Heart right ventricle (tissue), 16 donors: ENCODE results near the gene LYST. TPM values are rescaled to one million over a fixed set of nuclear protein-coding genes. Genes with fewer than 3 reads are reported as not detected.
A peak's percentile ranks its signal among the peaks of the same experiment; 100 is the strongest.

Experiments
- ATAC-seq, 8 donors: fragments of 200-7000 bp; cut with Tn5 transposase; one replicate each; pipeline ENCODE4 v1.9.1; 2020; ENCODE audit warnings: mild to moderate bottlenecking in 8 of 8, moderate library complexity in 8 of 8, moderate number of reproducible peaks in 1 of 8
- DNase-seq, 2 donors: peaks; one replicate each; pipeline ENCODE4 v3.0.0-alpha.2; 2020
- H3K27ac ChIP-seq, 10 donors: fragments of 200-600 bp; sonication (generic) in 2 of 10; one replicate each; pipeline versions ENCODE4 v1.5.0 to v1.8.0; 2020 to 2022; ENCODE audit warnings: mild to moderate bottlenecking in 3 of 10
- H3K27me3 ChIP-seq, 7 donors: fragments of 200-600 bp; one replicate each; pipeline ENCODE4 v1.8.0; 2021 to 2022; ENCODE audit warnings: mild to moderate bottlenecking in 2 of 7
- H3K36me3 ChIP-seq, 9 donors: fragments of 200-600 bp; sonication (generic) in 1 of 9; one replicate each; pipeline versions ENCODE4 v1.5.0 to v1.8.0; 2020 to 2022; ENCODE audit warnings: mild to moderate bottlenecking in 2 of 9
- H3K4me1 ChIP-seq, 9 donors: fragments of 200-600 bp; sonication (generic) in 1 of 9; one replicate each; pipeline versions ENCODE4 v1.5.0 to v1.8.0; 2020 to 2022; ENCODE audit warnings: mild to moderate bottlenecking in 4 of 9
- H3K4me3 ChIP-seq, 10 donors: fragments of 200-600 bp; sonication (generic) in 2 of 10; one replicate each; pipeline versions ENCODE4 v1.5.0 to v1.8.0; 2020 to 2022; ENCODE audit warnings: mild to moderate bottlenecking in 7 of 10, moderate library complexity in 2 of 10
- H3K9me3 ChIP-seq, 11 donors: fragments of 200-600 bp in 10 of 11; sonication (generic) in 2 of 11; one replicate each; pipeline versions ENCODE4 v1.5.0 to v1.8.0; 2013 to 2022; ENCODE audit warnings: mild to moderate bottlenecking in 2 of 11, control low read depth in 1 of 11, moderate library complexity in 1 of 11
- CTCF ChIP-seq, 9 donors: fragments of 200-600 bp; sonication (generic) in 2 of 9; IDR thresholded peaks; one replicate each; pipeline versions ENCODE4 v1.5.0 to v1.8.0; 2021 to 2022; ENCODE audit warnings: antibody characterized with exemption in 9 of 9, mild to moderate bottlenecking in 5 of 9, moderate library complexity in 1 of 9
- WGBS, 2 donors: extraction: QIAGEN DNeasy Blood & Tissue Kit; methylation state at CpG; one replicate each; pipeline ENCODE4 v1.1.7; 2013; ENCODE audit warnings: inconsistent platforms in 1 of 2; 5-methylcytosine and 5-hydroxymethylcytosine counted together
- intact Hi-C, 10 donors: fragments of 100-400 bp; cut with DNase I; formaldehyde crosslinking; loops; one replicate each; pipeline versions ENCODE4 v1.11.1 to v1.14.2; 2022
- polyA plus RNA-seq, 2 donors: library from polyadenylated mRNA; stranded (reverse); fragments of 200-250 nt; gene quantifications; one replicate each; pipeline ENCODE4 v1.2.3, GENCODE V29; 2013
- total RNA-seq, 10 donors: library from RNA; stranded (reverse); fragmentation: NEBNext Ultra II Directional in 3 of 10; extraction: Animal tissue kit (Norgen Biotek cat#: 25700) in 3 of 10; gene quantifications; one replicate each; pipeline versions ENCODE4 v1.2.1 to v1.2.4, GENCODE V29; 2021 to 2023
- donor health status: Arrhythmogenic right ventricular cardiomyopathy.
- donor health status: ischemic (EF 13 %, LVEDD 7.1; RV severe dilation, severe dysfunction).
- donor health status: healthy with polysubstance abuse.
- donor health status: DM: no; HTN: yes; CAD: no.
- donor health status: DM: no; HTN: no; CAD: no.
- donor health status: ischemic (EF 25% LVEDD 6.9; RV normal size, moderate dysfunction).
- donor health status: ischemic (EF 25% LVEDD 5.7; RV mildly dilated, moderate dysfunction).
- donor health status: healthy.
- donor health status: DM: yes; HTN: yes; CAD: no.
- donor health status: Ischemic cardiomyopathy.
- donor health status: ischemic (EF 35%, LVEDD 5.7; RV mildly dilated, moderate dysfunction).
- donor health status: nonischemic (EF 11% LVEDD 7.7; RV severe dilation, severe dysfunction).
- donor health status: DM: yes; HTN: yes; CAD: no.
- donor health status: PGD.
- donor health status: ischemic (EF 29% LVEDD 5.4; RV normal size, mild dysfunction).
- donor health status: nonischemic (EF 23%, LVEDD 6.1; RV moderate dilation, normal function).

Gene LYST
- total and polyA plus RNA-seq, 12 donors = 3.3 to 13.6 (median 10.5) TPM

GRCh38 chr1:235873571-235873970 lies 6.9 kb upstream of the LYST start:
- peaks cover 0 to 44% (median 1%) of the 10 kb centered on the region in 9 donors for H3K4me1 ChIP-seq
- ATAC-seq (no peak), DNase-seq (no peak)
- H3K4me3 ChIP-seq = no peak overlapping the region
- intact Hi-C loops = loop anchor here in 1 of 10 donors (10.0 kb wide), 1 partner anchor 91 kb away; no protein-coding TSS in a partner anchor
- no peaks in the 10 kb centered on the region for H3K9me3 ChIP-seq
- H3K27ac ChIP-seq = peak overlapping the region in 1 of 10 donors; percentile 52
- TF ChIP-seq CTCF (IDR thresholded peaks at IDR 0.05) = no peak
- H3K27me3 ChIP-seq = no peaks in the 10 kb centered on the region
- 73 to 78% methylated on average over 2 of the region's 2 CpGs for WGBS, 2 donors
- no peaks in the 10 kb centered on the region for H3K36me3 ChIP-seq

GRCh38 chr1:235873045-235873444 lies 6.3 kb upstream of the LYST start:
- DNase-seq (no peak), ATAC-seq (no peak)
- H3K27ac ChIP-seq = peak overlapping the region in 2 of 10 donors; percentile 17 to 52
- peaks cover 0 to 44% (median under 1%) of the 10 kb centered on the region in 9 donors for H3K4me1 ChIP-seq
- TF ChIP-seq CTCF (IDR thresholded peaks at IDR 0.05) = no peak
- intact Hi-C loops = loop anchor here in 1 of 10 donors (10.0 kb wide), 1 partner anchor 92 kb away; no protein-coding TSS in a partner anchor
- WGBS, 2 donors = 55 to 56% methylated on average over 1 of the region's 1 CpG
- no peak overlapping the region for H3K4me3 ChIP-seq
- no peaks in the 10 kb centered on the region for H3K36me3 ChIP-seq
- H3K27me3 ChIP-seq = no peaks in the 10 kb centered on the region
- no peaks in the 10 kb centered on the region for H3K9me3 ChIP-seq

GRCh38 chr1:235872270-235872669 lies 5.6 kb upstream of the LYST start:
- no peaks in the 10 kb centered on the region for H3K9me3 ChIP-seq
- peak overlapping the region in 1 of 10 donors; percentile 52 for H3K27ac ChIP-seq
- 88 to 92% methylated on average over 6 of the region's 6 CpGs for WGBS, 2 donors
- no peaks in the 10 kb centered on the region for H3K27me3 ChIP-seq
- intact Hi-C loops = loop anchor here in 1 of 10 donors (10.0 kb wide), 1 partner anchor 93 kb away; no protein-coding TSS in a partner anchor
- H3K4me1 ChIP-seq = peaks cover 0 to 47% (median 7%) of the 10 kb centered on the region in 9 donors
- no peak for TF ChIP-seq CTCF (IDR thresholded peaks at IDR 0.05)
- DNase-seq (no peak), ATAC-seq (no peak)
- H3K36me3 ChIP-seq = no peaks in the 10 kb centered on the region
- no peak overlapping the region for H3K4me3 ChIP-seq

- Histone ChIP-seq H3K27me3 (no peaks in the 10 kb centered on the region), H3K36me3 (no peaks in the 10 kb centered on the region), H3K4me1 (peaks cover 0 to 42% (median 25%) of the 10 kb centered on the region in 9 donors), H3K4me3 (peak overlapping the region in 6 of 10 donors; percentile 71 to 97 (median 90)), H3K9me3 (no peaks in the 10 kb centered on the region), H3K27ac (peak overlapping the region in 9 of 10 donors; percentile 89 to 97 (median 94))
- intact Hi-C loops = loop anchor here in 7 of 10 donors (2.0 to 10.0 kb wide), 7 partner anchors 44 to 194 kb away; no protein-coding TSS in a partner anchor
- 64 to 71% methylated on average over 9 of the region's 9 CpGs for WGBS, 2 donors
- no peak for DNase-seq
- no peak for TF ChIP-seq CTCF (IDR thresholded peaks at IDR 0.05)
- ATAC-seq = no peak
Observed at GRCh38 chr1:235867903-235868469, 1.3 kb upstream of the LYST start.
